ENCODE measurements around the gene NLK. TPM values are rescaled to one million over a fixed set of nuclear protein-coding genes. Genes with fewer than 3 reads are reported as not detected.
A peak's percentile ranks its signal among the peaks of the same experiment; 100 is the strongest.

NLK gene
- total and polyA plus RNA-seq, 8 donors = 9.8 to 16.7 (median 13.5) TPM

DNA sequence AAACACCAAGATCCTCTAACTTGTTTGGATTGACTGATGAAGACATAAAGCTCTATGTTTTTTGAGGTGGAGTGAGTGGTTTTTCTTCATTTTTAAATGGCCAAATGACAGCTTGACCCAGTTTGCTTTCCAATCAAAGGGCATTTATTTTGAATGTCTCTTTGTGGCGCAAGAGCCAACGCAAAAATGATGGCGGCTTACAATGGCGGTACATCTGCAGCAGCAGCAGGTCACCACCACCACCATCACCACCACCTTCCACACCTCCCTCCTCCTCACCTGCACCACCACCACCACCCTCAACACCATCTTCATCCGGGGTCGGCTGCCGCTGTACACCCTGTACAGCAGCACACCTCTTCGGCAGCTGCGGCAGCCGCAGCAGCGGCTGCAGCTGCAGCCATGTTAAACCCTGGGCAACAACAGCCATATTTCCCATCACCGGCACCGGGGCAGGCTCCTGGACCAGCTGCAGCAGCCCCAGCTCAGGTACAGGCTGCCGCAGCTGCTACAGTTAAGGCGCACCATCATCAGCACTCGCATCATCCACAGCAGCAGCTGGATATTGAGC is 329 bp downstream of the NLK start:
- TF ChIP-seq, protein P1, sequence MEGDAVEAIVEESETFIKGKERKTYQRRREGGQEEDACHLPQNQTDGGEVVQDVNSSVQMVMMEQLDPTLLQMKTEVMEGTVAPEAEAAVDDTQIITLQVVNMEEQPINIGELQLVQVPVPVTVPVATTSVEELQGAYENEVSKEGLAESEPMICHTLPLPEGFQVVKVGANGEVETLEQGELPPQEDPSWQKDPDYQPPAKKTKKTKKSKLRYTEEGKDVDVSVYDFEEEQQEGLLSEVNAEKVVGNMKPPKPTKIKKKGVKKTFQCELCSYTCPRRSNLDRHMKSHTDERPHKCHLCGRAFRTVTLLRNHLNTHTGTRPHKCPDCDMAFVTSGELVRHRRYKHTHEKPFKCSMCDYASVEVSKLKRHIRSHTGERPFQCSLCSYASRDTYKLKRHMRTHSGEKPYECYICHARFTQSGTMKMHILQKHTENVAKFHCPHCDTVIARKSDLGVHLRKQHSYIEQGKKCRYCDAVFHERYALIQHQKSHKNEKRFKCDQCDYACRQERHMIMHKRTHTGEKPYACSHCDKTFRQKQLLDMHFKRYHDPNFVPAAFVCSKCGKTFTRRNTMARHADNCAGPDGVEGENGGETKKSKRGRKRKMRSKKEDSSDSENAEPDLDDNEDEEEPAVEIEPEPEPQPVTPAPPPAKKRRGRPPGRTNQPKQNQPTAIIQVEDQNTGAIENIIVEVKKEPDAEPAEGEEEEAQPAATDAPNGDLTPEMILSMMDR (IDR thresholded peaks at IDR 0.05) = no peak
- DNase-seq (peak in 2 of 6 donors; percentile 21 to 31), ATAC-seq (no peak), FAIRE-seq (no peak)
- H3K9me3 ChIP-seq = no peaks in the 10 kb centered on the region
- intact Hi-C loops (cut with DNase I) = loop anchor here in 1 of 3 donors (10.0 kb wide), 1 partner anchor 182 kb away; no protein-coding TSS in a partner anchor
- peak overlapping the region in 1 of 4 donors; percentile 84 for H3K27ac ChIP-seq
- H3K4me1 ChIP-seq = peaks cover 9 to 44% (median 24%) of the 10 kb centered on the region in 3 donors
- H3K36me3 ChIP-seq = no peaks in the 10 kb centered on the region
- 90 to 94% methylated on average over 16 of the region's 16 CpGs for WGBS, 2 donors
- H3K4me3 ChIP-seq = peak overlapping the region in 2 of 4 donors; percentile 4 to 78
- no peaks in the 10 kb centered on the region for H3K27me3 ChIP-seq

DNA sequence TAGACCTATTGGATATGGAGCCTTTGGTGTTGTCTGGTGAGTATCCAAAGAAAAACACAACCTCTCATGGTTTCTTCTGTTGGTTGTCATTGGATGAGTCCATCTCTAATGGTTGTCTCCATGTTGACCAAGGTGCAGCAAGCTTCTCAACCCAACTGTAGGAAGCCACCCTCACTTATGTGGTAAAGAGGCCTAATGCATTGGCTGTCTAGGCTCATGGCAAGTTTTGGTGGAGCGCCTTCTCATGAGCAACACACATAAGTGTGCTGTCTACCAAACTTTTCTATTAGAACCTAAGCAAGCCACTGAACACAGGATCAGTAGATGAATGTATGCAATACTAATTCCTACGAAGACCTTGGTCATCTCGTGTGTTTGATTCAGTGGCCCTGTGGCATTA is 819 bp downstream of the NLK start:
- Histone ChIP-seq H3K4me3 (peak overlapping the region in 2 of 4 donors; percentile 4 to 26), H3K27ac (no peak overlapping the region), H3K36me3 (no peaks in the 10 kb centered on the region), H3K27me3 (no peaks in the 10 kb centered on the region), H3K4me1 (peaks cover 9 to 44% (median 24%) of the 10 kb centered on the region in 3 donors), H3K9me3 (no peaks in the 10 kb centered on the region)
- no peak for ATAC-seq
- whole genome bisulfite sequencing, 2 donors = 58 to 66% methylated on average over 3 of the region's 3 CpGs
- no peak for FAIRE-seq
- no peak for DNase-seq
- intact Hi-C loops (cut with DNase I) = loop anchor here in 1 of 3 donors (10.0 kb wide), 1 partner anchor 182 kb away; no protein-coding TSS in a partner anchor
- TF ChIP-seq, protein P1 (IDR thresholded peaks at IDR 0.05) = no peak

- intact Hi-C loops (cut with DNase I) = loop anchor here in 1 of 3 donors (10.0 kb wide), 1 partner anchor 181 kb away; no protein-coding TSS in a partner anchor
- no peaks in the 10 kb centered on the region for H3K36me3 ChIP-seq
- FAIRE-seq = no peak
- DNase-seq = no peak
- no peak overlapping the region for H3K27ac ChIP-seq
- peak overlapping the region in 2 of 4 donors; percentile 4 to 26 for H3K4me3 ChIP-seq
- TF ChIP-seq, protein P1 (IDR thresholded peaks at IDR 0.05) = no peak
- no peaks in the 10 kb centered on the region for H3K27me3 ChIP-seq
- peaks cover 9 to 44% (median 24%) of the 10 kb centered on the region in 3 donors for H3K4me1 ChIP-seq
- no peaks in the 10 kb centered on the region for H3K9me3 ChIP-seq
- ATAC-seq = no peak
These were observed 1.3 kb downstream of the NLK start for GRCh38 chr17:28043741-28044140.

DNA sequence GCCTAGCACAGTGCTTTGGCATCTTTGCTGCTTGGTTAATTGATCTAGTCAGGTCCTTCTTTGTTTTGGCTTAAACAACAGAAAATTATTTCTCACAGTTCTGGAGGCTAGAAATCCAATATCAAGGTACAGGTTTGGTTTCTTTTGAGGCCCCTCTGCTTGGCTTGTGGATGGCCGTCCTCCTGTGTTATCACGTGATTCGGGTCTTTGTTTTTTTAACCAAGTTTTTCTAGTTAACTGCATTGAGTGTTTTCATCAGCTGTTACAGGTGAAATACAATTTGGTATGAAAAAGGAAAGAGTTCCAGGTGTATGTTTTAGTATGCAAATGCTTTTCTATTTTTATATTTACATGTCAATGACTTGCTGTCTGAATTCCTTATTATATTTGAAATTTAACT is 2.8 kb downstream of the NLK start:
- ATAC-seq (no peak), FAIRE-seq (no peak), DNase-seq (no peak)
- intact Hi-C loops (cut with DNase I) = loop anchor here in 1 of 3 donors (10.0 kb wide), 1 partner anchor 179 kb away; no protein-coding TSS in a partner anchor
- Histone ChIP-seq H3K9me3 (no peaks in the 10 kb centered on the region), H3K4me3 (peak overlapping the region in 2 of 4 donors; percentile 2 to 26), H3K36me3 (no peaks in the 10 kb centered on the region), H3K27me3 (no peaks in the 10 kb centered on the region), H3K27ac (no peak overlapping the region), H3K4me1 (peaks cover 9 to 44% (median 24%) of the 10 kb centered on the region in 3 donors)
- 26 to 27% methylated on average over 3 of the region's 3 CpGs for WGBS, 2 donors
- TF ChIP-seq, protein P1 (IDR thresholded peaks at IDR 0.05) = no peak
